GM23338 (cell line): Measurements from ENCODE around the gene SLC25A40. TPM values are rescaled to one million over a fixed set of nuclear protein-coding genes. Genes with fewer than 3 reads are reported as not detected.
A peak's percentile ranks its signal among the peaks of the same experiment; 100 is the strongest.

Experiments used
- ATAC-seq: fragments of 200-7000 bp; cut with Tn5 transposase; 3 replicates; pipeline ENCODE4 v1.9.1; 2020
- DNase-seq: peaks from one replicate; pipeline ENCODE4 v3.0.0-alpha.2; 2015; ENCODE audit warnings: low spot score
- H2AFZ ChIP-seq: fragments of 200-600 bp; sonication (generic); 2 replicates; pipeline ENCODE4 v1.8.0; 2016; ENCODE audit warnings: antibody characterized with exemption, mild to moderate bottlenecking, moderate library complexity
- H3F3A ChIP-seq: fragments of 200-600 bp; sonication (generic); replicated peaks from 2 replicates; pipeline ENCODE4 v1.8.0; 2017; ENCODE audit warnings: antibody characterized with exemption, mixed run types, low read depth
- H3K27ac ChIP-seq: fragments of 200-600 bp; sonication (generic); 2 replicates; pipeline ENCODE4 v1.6.1; 2016; ENCODE audit warnings: low read depth
- H3K27me3 ChIP-seq: fragments of 200-600 bp; sonication (generic); 2 replicates; pipeline ENCODE4 v1.8.0; 2016; ENCODE audit warnings: mild to moderate bottlenecking, mixed run types, moderate library complexity; ENCODE audit not compliant: insufficient read depth
- H3K36me3 ChIP-seq: fragments of 200-600 bp; sonication (generic); 2 replicates; pipeline ENCODE4 v1.8.0; 2016; ENCODE audit warnings: mild to moderate bottlenecking; ENCODE audit not compliant: insufficient read depth
- H3K4me1 ChIP-seq: fragments of 200-600 bp; sonication (generic); 2 replicates; pipeline ENCODE4 v1.8.0; 2016; ENCODE audit warnings: mild to moderate bottlenecking, moderate library complexity; ENCODE audit not compliant: insufficient read depth
- H3K4me2 ChIP-seq: fragments of 200-600 bp; sonication (generic); 2 replicates; pipeline ENCODE4 v1.7.1; 2017; ENCODE audit warnings: mixed run types
- H3K4me3 ChIP-seq: fragments of 200-600 bp; sonication (generic); 2 replicates; pipeline ENCODE4 v1.6.1; 2016; ENCODE audit warnings: mixed run types
- H3K79me2 ChIP-seq: fragments of 200-600 bp; sonication (generic); replicated peaks from 2 replicates; pipeline ENCODE4 v1.8.0; 2017; ENCODE audit warnings: mild to moderate bottlenecking; ENCODE audit not compliant: insufficient read depth
- H3K9me2 ChIP-seq: fragments of 200-600 bp; sonication (generic); 2 replicates; pipeline ENCODE4 v1.8.0; 2017; ENCODE audit not compliant: insufficient read depth
- H4K20me1 ChIP-seq: fragments of 200-600 bp; sonication (generic); replicated peaks from 2 replicates; pipeline ENCODE4 v1.8.0; 2017; ENCODE audit warnings: mild to moderate bottlenecking; ENCODE audit not compliant: insufficient read depth
- H3K27ac Mint-ChIP-seq: 2 replicates; pipeline ENCODE4 v1.8.0; 2020; ENCODE audit warnings: inconsistent platforms, mild to moderate bottlenecking, moderate library complexity, mixed read lengths
- H3K27me3 Mint-ChIP-seq: 3 replicates; pipeline ENCODE4 v1.8.0; 2022; ENCODE audit warnings: low read depth, mild to moderate bottlenecking, moderate library complexity, mixed read lengths, inconsistent platforms; ENCODE audit not compliant: insufficient read depth, poor library complexity
- H3K36me3 Mint-ChIP-seq: 3 replicates; pipeline ENCODE4 v1.8.0; 2021; ENCODE audit warnings: low read depth, mild to moderate bottlenecking, inconsistent platforms, moderate library complexity, mixed read lengths
- H3K4me1 Mint-ChIP-seq: 3 replicates; pipeline ENCODE4 v1.8.0; 2020; ENCODE audit warnings: mild to moderate bottlenecking, inconsistent platforms, mixed read lengths
- H3K4me3 Mint-ChIP-seq: 3 replicates; pipeline ENCODE4 v1.8.0; 2021; ENCODE audit warnings: moderate library complexity, mild to moderate bottlenecking, inconsistent platforms, mixed read lengths
- H3K9me3 Mint-ChIP-seq: 3 replicates; pipeline ENCODE4 v1.8.0; 2020; ENCODE audit warnings: moderate library complexity, mild to moderate bottlenecking, inconsistent platforms, mixed read lengths
- JUNB ChIP-seq: IDR thresholded peaks from one replicate; pipeline ENCODE4 v1.6.1; 2016; ENCODE audit warnings: antibody characterized with exemption; ENCODE audit not compliant: unreplicated experiment
- polyA plus RNA-seq: library from polyadenylated mRNA; unstranded; fragments of >200 nt; fragmentation: Nextera tagmentation; extraction: Ambion mirVana; gene quantifications from 2 replicates; pipeline ENCODE4 v1.2.1, GENCODE V29; 2016
- total RNA-seq: library from RNA; depleted of rRNA; stranded (reverse); fragments of >200 nt; shearing (Covaris generic); gene quantifications from 2 replicates; pipeline ENCODE4 v1.2.3, GENCODE V29; 2014; rRNA removed
- TF ChIP-seq, protein P1 (sequence below), 2 experiments: fragments of 200-600 bp in 1 of 2; sonication (generic) in 1 of 2; conservative IDR thresholded peaks; 2 replicates each; pipeline versions ENCODE4 v1.5.1 to v1.6.1; 2016 to 2017; ENCODE audit warnings: antibody characterized with exemption in 2 of 2, low read depth in 2 of 2, mild to moderate bottlenecking in 2 of 2, moderate library complexity in 1 of 2
- TF ChIP-seq, protein P2 (sequence below): IDR thresholded peaks from 2 replicates; pipeline ENCODE4 v1.6.1; 2016; ENCODE audit warnings: antibody characterized with exemption

The SLC25A40 gene
- total and polyA plus RNA-seq, 2 experiments from 2014 or later = 8.4 to 30.7 TPM

DNA sequence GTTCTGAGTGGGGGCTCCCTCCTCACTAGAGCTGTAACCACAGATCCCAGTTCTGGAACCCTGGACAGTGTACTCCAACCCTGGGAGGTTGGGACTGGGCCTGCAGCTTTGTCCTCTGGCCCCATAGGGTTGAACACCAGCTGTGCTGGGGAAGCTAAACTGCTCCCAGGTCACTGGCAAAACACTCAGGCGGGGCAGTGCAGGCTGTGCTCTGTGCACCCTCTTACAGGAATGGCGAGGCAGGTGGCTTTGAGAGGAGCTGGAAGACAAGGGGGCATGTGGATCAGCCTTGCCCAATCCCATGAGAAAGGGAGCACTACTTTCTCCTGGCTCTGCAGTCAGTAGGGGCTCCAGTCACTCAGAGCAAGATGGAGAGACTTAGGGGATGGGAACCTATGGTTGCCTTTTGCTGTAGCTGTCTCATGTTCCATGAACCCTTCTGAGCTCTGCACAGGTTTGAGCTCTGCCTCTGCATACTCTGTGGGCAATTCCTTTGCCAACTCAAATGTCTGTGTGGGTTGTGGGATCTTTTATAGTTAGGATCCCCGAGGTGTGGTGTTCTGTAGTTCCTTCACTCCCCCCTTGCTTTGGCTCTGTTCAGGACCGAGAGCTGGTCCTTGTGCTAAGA, 90.7 kb downstream of the SLC25A40 start (continued):
- TF ChIP-seq, protein P1, sequence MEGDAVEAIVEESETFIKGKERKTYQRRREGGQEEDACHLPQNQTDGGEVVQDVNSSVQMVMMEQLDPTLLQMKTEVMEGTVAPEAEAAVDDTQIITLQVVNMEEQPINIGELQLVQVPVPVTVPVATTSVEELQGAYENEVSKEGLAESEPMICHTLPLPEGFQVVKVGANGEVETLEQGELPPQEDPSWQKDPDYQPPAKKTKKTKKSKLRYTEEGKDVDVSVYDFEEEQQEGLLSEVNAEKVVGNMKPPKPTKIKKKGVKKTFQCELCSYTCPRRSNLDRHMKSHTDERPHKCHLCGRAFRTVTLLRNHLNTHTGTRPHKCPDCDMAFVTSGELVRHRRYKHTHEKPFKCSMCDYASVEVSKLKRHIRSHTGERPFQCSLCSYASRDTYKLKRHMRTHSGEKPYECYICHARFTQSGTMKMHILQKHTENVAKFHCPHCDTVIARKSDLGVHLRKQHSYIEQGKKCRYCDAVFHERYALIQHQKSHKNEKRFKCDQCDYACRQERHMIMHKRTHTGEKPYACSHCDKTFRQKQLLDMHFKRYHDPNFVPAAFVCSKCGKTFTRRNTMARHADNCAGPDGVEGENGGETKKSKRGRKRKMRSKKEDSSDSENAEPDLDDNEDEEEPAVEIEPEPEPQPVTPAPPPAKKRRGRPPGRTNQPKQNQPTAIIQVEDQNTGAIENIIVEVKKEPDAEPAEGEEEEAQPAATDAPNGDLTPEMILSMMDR (conservative IDR thresholded peaks at IDR 0.05; ENCODE audit: low read depth in 2 of 2) = no peak
- TF ChIP-seq, protein P2, sequence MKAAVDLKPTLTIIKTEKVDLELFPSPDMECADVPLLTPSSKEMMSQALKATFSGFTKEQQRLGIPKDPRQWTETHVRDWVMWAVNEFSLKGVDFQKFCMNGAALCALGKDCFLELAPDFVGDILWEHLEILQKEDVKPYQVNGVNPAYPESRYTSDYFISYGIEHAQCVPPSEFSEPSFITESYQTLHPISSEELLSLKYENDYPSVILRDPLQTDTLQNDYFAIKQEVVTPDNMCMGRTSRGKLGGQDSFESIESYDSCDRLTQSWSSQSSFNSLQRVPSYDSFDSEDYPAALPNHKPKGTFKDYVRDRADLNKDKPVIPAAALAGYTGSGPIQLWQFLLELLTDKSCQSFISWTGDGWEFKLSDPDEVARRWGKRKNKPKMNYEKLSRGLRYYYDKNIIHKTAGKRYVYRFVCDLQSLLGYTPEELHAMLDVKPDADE = no peak

DNA sequence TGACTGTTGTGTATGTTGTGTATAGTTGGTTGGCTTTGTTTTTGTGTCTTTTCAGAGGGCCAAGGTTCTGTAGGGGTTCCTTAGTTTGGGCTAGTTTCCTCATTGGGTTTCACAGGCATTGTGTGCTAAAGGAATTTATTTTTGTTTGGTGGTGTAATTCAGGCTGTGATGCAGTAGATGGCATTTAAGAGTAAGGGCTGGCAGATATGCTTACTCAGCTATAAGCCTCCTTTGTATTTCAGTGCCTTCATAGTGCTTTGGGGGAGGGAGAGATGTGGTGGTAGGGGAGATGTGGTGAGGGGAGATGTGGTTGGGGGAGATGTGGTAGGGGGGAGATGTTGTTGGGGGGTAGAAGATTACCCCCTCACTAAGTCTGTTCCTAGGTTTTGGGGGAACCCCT, 91.7 kb downstream of the SLC25A40 start:
- H3K4me3 ChIP-seq = no peak overlapping the region
- H3K4me1 ChIP-seq = no peaks in the 10 kb centered on the region
- Mint-ChIP-seq H3K27ac (no peak overlapping the region), H3K4me1 (no peaks in the 10 kb centered on the region), H3K36me3 (no peaks in the 10 kb centered on the region), H3K27me3 (no peaks in the 10 kb centered on the region), H3K9me3 (peaks cover 2% of the 10 kb centered on the region; the same call in 1 of the 3 replicates), H3K4me3 (no peak overlapping the region)
- no peaks in the 10 kb centered on the region for H3K36me3 ChIP-seq
- H3K4me2 ChIP-seq = no peak overlapping the region
- ATAC-seq (no peak), DNase-seq (peak; percentile 10)
- H3F3A ChIP-seq = no peaks in the 10 kb centered on the region
- no peaks in the 10 kb centered on the region for H4K20me1 ChIP-seq
- no peaks in the 10 kb centered on the region for H3K79me2 ChIP-seq
- H3K27ac ChIP-seq = no peak overlapping the region
- H3K27me3 ChIP-seq = no peaks in the 10 kb centered on the region
- H3K9me2 ChIP-seq = no peaks in the 10 kb centered on the region
- TF ChIP-seq, protein P1 (conservative IDR thresholded peaks at IDR 0.05; ENCODE audit: low read depth in 2 of 2) = peak; percentile 16 to 38; a peak in 2 of 4 replicates
- TF ChIP-seq JUNB = no peak
- no peak overlapping the region for H2AFZ ChIP-seq

Other genes with a start within 250 kb of the SLC25A40 start
- 0.83 and 0.89 TPM in 2 replicates for gene RUNDC3B, start 248.0 kb downstream of the SLC25A40 start, total RNA-seq
- 1.3 and 2.0 TPM in 2 replicates for gene RUNDC3B, start 248.0 kb downstream of the SLC25A40 start, polyA plus RNA-seq
- gene DBF4, start 133 bp upstream of the SLC25A40 start, total RNA-seq = 62.6 and 67.4 TPM in 2 replicates
- 77.2 and 91.5 TPM in 2 replicates for gene DBF4, start 133 bp upstream of the SLC25A40 start, polyA plus RNA-seq
- gene ADAM22, start 57.9 kb upstream of the SLC25A40 start, total RNA-seq = 17.6 and 18.7 TPM in 2 replicates
- gene ADAM22, start 57.9 kb upstream of the SLC25A40 start, polyA plus RNA-seq = 2.7 and 2.8 TPM in 2 replicates